Suppressor macrophage (primary cell): ENCODE data around the gene NSMF.
"Not testable (repeated sequence)": the region's sequence is repeated elsewhere in the genome, so short reads cannot be mapped to it uniquely, and the experiment has no call there.

Experiments
- DNase-seq, 4 experiments: peaks; one replicate each; pipeline ENCODE4 v3.0.0-alpha.2; 2020 to 2022

The NSMF gene

DNA sequence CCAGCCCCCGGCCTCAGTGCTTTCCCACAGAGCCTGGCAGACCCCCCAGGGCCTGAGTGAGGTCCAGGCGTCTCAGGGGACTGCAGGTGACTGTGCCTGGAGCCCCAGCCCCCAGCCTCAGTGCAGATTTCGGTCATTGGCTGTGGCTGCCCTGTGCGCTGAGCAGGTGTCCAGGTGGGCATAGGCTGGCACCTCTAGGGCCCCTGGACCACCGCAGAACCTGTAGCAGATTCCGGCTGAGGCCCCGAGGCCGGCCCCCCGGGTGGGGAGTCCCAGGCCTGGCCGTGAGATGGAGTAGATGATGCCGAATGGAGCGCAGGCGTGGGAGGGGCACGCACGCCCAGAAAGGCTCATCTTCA is 48.3 kb downstream of the NSMF start:
- no peak for DNase-seq

DNA sequence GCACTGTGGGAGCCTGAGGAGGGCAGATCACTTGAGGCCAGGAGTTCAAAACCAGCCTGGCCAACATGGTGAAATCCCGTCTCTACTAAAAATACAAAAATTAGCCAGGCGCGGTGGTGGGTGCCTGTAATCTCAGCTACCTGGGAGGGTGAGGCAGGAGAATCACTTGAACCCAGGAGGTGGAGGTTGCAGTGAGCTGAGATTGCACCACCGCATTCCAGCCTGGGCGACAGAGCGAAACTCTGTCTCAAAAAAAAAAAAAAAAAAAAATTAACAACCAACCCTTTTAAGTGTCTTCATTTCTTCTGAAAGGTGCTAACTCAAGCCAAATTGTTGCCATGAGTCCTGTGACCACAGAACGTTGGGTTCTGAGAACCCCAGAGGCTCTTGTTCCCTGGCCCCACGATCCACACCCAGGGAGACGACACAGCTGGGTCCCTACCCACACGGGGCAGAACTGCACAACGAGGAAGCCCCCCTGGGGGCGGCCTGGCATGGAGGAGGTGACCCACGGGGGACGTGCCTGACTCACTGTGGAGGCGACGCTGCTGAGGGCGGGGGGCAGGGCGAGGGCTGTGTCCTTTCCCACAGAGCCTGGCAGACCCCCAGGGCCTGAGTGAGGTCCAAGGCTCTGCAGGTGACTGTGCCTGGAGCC is 48.8 kb downstream of the NSMF start:
- not testable (repeated sequence) for DNase-seq

DNA sequence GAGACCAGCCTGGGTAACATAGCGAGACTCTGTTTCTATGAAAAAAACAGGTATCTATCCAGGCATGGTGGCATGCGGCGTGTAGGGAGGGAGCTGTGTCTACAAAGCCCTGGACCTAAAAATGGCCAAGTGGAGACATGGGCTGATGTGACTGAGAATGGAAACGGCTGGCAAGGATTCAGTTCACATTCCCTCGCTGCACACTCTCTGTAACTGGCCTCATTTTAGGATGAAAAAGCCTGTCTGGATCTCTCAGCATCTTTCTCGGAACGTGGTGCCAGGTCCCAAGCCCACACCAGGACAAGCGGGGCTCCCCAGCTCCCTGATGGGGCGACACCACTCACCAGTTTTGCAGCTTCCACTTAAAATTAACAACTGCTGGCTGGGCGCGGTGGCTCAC is 49.6 kb downstream of the NSMF start:
- no peak for DNase-seq

GRCh38 chr9:137408651-137409405 is 50.3 kb downstream of the NSMF start:
- DNase-seq = no peak

GRCh38 chr9:137407590-137408300 is 51.4 kb downstream of the NSMF start:
- no peak for DNase-seq

- peak; percentile 71 to 90 (median 81) for DNase-seq
Observed at GRCh38 chr9:137406876-137407589, 52.1 kb downstream of the NSMF start.

GRCh38 chr9:137406085-137406760 is 52.9 kb downstream of the NSMF start:
- no peak for DNase-seq

GRCh38 chr9:137405677-137406081 is 53.5 kb downstream of the NSMF start:
- DNase-seq = peak in 3 of 4 experiments; percentile 22 to 53 (median 41)

DNA sequence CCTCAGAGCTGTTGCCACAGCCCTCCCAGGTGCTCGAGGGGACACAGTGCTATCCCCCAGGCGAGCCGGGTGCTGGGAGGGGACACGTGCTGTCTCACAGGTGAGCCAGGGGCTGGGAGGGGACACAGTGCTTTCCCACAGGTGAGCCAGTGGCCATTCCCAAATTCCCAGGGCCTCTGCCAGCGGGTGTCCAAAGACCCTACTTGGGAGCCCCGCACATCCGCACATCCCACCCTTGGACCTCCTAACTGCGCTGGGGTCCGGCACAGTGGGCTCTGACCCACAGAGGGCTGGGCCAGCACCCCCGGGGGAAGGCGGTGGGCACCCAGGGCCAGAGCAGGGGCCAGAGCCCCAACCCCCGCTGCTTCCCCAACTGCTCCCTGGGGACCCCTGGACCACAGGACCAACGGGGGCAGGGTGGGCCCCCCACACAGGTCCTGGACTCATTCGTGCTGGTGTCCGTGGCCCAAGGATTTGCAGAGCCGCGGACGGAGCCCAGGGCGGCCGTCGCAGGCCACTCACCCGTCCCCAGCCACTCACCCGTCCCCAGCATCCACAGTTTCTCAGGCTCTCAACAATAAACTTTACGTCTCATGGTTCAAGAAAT is 54.1 kb downstream of the NSMF start:
- no peak for DNase-seq

DNA sequence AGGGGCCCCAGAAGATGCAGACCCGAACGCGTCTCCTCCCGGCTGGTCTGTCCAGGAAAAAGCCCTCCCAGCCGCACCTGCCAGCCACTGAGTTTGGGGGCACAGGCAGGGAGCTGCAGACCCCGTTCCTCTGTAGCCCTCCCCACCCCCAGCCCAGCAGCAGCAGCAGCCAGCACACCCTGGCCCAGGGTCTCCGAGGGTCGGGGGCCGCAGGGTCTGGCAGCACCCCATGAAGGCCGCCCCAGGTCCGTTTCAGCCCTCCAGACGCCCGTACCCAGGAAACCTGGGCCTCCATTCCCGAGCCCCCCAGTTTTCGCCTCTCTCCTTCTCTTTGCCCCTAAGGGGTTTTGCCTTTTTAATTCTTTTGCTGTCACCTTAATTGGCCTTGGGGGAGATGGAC is 55.9 kb downstream of the NSMF start:
- no peak for DNase-seq

GRCh38 chr9:137402746-137403145 is 56.4 kb downstream of the NSMF start:
- peak; percentile 21 to 55 (median 36) for DNase-seq

GRCh38 chr9:137398561-137399468 is 60.3 kb downstream of the NSMF start:
- no peak for DNase-seq

- DNase-seq = no peak
Observed at GRCh38 chr9:137397675-137398423, 61.3 kb downstream of the NSMF start.
